ENCODE measurements around the gene HS3ST1.
"Not testable (repeated sequence)": the region's sequence is repeated elsewhere in the genome, so short reads cannot be mapped to it uniquely, and the experiment has no call there.

HS3ST1 gene

GRCh38 chr4:11399461-11399971 is 29.2 kb downstream of the HS3ST1 start:
- DNase-seq (ENCODE audit: low spot score) = no peak

DNA sequence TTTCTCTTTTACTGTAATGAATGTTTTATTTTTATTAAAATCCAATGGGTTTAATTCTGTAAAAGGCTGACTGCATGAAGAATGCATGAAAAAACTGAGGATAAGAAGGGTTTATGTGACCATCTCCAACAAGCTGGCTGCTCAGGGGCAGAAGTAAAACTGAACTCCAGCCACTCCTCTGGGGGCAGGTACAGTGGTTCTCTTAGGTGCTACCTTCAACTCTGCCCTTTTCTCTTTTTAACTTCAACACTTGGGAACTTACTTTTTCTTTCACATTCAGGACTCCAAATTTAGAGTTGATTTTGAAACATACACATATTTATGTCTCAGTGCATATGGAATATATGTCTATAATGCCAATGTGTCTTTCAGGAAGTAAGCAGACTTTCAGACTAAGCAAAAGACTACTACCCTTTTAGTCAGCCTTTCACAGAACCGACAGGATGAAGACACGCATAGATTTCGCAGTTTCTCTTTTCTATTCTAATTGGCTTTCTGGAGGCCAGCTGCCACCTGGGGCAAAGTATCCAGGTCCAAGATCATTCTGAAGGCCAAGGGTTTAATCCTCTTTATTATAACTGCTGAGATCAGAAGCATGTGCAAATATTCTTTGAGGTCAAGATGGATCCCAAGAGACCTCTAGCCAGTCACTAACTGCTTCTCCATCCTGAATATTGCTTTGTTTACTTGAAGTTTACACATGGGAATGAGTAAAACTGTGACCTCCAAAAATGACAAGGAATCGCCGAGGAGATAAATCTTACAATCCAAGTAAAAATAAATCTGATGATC is 30.7 kb downstream of the HS3ST1 start:
- no peak for DNase-seq (ENCODE audit: low spot score)

GRCh38 chr4:11397146-11397545 is 31.5 kb downstream of the HS3ST1 start:
- peak; percentile 67 for DNase-seq (ENCODE audit: low spot score)

DNA sequence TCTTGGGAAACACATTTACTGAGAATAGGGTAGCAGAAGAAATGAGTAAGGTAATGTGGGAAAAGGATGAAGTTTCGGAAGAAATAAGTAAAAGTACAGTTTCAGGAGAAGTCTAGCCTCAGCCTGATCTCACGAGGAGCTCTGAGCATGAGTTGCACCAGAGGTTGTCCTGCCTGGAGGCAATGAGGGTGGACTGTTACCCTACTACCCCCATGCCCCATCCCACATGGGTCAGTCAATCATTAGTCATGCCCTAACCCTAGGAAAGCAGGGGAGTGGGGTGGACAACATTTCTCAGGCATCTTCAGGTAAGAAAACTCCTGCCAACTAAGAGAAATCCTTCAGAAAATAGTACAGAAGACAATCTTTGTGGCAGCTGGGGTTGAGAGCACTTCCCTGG is 35.1 kb downstream of the HS3ST1 start:
- DNase-seq (ENCODE audit: low spot score) = no peak

DNA sequence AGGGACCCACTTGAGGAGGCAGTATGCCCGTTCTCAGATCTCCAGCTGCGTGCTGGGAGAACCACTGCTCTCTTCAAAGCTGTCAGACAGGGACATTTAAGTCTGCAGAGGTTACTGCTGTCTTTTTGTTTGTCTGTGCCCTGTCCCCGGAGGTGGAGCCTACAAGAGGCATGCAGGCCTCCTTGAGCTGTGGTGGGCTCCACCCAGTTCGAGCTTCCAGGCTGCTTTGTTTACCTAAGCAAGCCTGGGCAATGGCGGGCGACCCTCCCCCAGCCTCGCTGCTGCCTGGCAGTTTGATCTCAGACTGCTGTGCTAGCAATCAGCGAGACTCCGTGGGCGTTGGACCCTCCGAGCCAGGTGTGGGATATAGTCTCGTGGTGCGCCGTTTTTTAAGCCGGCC is 44.6 kb downstream of the HS3ST1 start:
- not testable (repeated sequence) for DNase-seq (ENCODE audit: low spot score)

DNA sequence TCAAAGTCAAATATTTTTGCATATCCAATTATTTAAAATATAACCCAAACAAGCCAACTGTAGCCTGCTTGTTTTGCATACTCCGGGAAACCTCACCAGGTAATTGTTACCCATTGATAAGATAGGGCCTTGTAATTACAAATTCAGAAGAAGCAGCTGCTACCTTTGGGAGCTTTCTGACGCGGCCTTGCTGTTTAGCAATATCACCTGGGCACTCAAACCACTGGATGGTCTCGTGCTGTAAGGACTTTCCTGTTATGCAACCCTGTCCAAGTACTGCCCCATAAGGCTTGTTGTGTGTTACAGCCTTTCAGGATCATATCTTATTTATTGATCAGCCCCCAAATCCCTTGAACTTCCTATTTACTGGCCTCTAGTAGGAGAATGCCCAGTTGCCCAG is 52.1 kb downstream of the HS3ST1 start:
- DNase-seq (ENCODE audit: low spot score) = no peak

DNA sequence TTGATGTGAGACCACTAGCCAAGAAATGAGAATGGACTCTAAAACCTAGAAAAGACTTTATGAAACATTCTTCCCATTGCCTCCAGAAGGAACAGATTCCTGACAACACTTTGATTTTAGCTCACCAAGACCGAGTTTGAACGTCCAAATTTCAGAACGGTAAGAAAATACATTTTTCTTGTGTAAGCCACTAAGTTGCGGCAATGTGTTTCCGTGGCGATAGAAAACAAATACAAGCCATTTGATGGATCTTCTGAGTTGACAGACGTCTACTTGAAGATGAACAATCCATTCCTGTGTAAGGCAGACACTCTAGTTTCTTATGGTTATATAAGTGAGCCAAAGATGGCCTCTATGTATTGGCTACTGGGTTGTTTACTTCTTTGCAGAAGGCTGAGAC is 52.5 kb downstream of the HS3ST1 start:
- DNase-seq (ENCODE audit: low spot score) = no peak

DNA sequence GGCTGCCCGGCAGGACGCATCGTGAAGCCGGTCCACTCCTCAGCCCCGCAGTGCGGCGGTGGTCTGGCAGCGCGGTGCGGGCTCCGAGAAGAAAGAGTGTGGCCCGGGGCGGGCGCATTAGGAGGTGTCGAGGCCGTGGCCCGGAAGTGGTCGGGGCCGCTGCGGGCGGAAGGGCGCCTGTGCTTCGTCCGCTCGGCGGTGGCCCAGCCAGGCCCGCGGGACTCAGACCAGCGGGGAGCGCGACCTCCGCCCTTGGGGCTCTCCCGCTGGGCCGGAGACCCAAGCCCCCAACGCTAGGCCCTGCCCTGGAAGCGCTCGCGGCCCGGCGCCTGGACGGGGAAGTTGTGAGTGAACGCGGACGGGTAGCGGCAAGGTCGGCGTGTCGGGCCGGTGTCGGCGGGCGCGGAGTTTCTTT is 60.0 kb downstream of the HS3ST1 start:
- DNase-seq (ENCODE audit: low spot score) = no peak

DNA sequence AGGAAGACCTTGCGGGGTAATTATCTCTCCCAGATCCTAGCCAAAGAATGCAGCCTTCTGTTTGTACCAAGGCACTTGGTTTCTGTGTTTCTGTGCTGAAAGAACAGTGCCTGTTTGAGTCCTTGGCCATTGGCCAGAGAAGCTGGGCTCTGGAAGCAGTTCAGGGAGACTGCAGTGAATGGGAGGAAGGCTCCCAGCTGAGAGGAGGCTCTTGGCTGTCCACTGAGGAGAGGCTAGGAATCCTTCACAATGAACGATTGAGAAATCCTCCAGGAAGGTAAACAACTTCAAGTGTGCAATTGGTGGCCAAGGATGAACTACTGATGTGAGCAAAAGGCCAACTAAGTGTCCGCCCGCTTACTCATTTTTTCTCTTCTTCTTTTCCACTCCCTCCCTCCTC is 61.3 kb downstream of the HS3ST1 start:
- no peak for DNase-seq (ENCODE audit: low spot score)

GRCh38 chr4:11366859-11367258 is 61.8 kb downstream of the HS3ST1 start:
- DNase-seq (ENCODE audit: low spot score) = no peak

DNA sequence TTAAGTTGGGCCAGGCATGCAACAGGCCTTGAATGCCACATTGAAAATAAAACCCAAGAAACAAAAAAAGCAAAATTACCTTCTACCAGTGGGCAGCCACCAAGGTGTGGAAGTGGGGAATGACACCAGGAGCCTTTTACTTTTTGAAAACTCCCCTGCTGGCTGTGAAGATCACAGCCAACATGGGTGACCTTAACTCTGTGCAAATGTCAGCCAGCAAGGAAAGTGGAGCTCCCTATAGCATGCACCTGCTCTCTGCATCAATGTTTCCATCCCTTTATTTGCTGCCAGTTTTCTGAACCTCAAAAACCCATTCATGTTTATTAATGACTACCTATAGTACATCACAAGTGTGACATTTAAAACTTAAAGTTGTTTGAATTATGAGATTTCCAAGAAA is 63.7 kb downstream of the HS3ST1 start:
- no peak for DNase-seq (ENCODE audit: low spot score)

DNA sequence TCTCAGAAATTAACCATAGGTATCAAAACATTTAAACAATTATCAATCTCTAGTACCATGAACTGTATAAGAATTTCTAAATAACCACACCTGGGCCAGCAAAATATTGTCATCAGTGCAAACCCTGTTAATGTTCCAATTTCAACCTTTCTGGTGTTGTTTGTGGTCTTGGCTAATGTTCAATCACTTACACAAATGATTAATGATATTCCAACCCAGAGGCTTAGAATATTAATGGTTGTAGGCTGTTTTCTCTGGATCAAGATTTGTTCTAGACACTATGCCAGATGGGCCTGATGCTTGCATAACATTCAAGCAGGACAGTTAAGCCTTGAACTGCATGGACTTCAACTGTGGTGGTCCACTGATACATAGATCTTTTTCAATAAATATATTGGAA is 69.1 kb downstream of the HS3ST1 start:
- DNase-seq (ENCODE audit: low spot score) = no peak

DNA sequence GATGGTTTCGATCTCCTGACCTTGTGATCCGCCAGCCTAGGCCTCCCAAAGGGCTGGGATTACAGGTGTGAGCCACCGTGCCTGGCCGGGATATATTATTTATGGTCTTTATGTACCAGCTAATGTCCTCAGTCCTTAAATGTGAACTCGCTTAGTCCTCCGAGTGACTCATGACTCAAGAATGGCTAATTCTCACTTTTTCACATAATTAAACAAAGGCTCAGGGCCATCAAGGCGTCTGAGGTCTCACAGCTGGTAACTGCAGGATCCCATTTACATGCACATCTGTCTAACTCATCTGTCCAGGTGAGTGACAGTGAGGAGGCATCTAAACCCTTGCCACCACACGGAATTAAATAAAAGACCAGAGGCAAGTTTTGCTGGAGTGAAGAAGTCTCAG is 73.5 kb downstream of the HS3ST1 start:
- no peak for DNase-seq (ENCODE audit: low spot score)

DNA sequence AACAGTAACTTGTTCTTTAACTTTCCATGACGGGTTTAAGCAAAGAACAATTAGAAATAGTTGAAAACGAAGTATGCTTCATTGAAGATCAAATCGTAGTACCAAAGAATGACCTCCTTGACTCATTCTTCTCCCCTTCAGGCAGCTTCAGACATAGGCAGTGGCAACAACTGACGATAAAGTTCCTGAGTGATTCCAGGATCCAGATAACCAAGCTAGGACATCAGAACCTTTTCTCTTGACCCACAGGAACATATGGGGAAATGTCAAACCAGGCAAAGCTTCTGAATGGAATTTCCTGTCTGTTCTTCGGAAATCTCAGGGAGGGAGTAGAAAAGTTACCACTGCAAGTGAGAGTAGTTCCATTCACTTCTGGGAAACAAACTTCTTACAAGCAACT is 74.2 kb downstream of the HS3ST1 start:
- DNase-seq (ENCODE audit: low spot score) = no peak

- no peak for DNase-seq (ENCODE audit: low spot score)
These were observed 80.1 kb downstream of the HS3ST1 start for GRCh38 chr4:11348449-11349088.

GRCh38 chr4:11344916-11345315 is 83.8 kb downstream of the HS3ST1 start:
- no peak for DNase-seq (ENCODE audit: low spot score)

DNA sequence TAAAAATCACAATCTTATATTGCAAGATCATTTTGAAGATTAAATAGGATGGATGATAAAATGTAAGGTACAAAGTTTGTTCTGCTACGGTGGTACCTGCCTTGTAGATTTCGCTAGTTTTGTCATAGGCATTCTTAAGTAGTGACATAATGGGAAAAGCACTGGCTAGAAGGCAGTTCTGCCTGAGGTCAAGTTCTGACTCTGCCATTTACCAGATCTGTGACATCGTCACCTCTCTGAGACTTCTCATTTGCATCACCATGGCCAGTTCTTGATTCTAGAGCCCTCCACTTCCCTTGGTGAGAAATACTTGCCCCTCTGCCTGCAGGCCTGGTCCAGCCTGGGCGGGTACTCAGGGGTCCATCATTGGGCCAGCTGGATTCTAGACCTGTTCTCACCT is 85.2 kb downstream of the HS3ST1 start:
- DNase-seq (ENCODE audit: low spot score) = peak; percentile 7

Data from kidney tubule cell (primary cell).